ENCODE results near the gene MADCAM1. TPM values are rescaled to one million over a fixed set of nuclear protein-coding genes. Genes with fewer than 3 reads are reported as not detected.
A peak's percentile ranks its signal among the peaks of the same experiment; 100 is the strongest.

The MADCAM1 gene
- total RNA-seq, 3 donors from 2014 or later (not counting 1 experiment from before 2014, with no cell fraction given) = 0.43 to 0.54 TPM; not detected in 1

- no peak overlapping the region for H3K27ac Mint-ChIP-seq
- H3K4me3 Mint-ChIP-seq = no peak overlapping the region
- H3K27me3 Mint-ChIP-seq (ENCODE audit: low read depth in 2 of 2) = no peaks in the 10 kb centered on the region
- DNase-seq (no peak), ATAC-seq (no peak)
- no peak overlapping the region for H3K4me3 ChIP-seq (ENCODE audit: low read length)
- 96% methylated on average over 45 of the region's 45 CpGs for WGBS (ENCODE audit: insufficient coverage)
- no peaks in the 10 kb centered on the region for H3K36me3 Mint-ChIP-seq
- peaks cover 4 to 12% of the 10 kb centered on the region in 2 donors for H3K4me1 Mint-ChIP-seq
- TF ChIP-seq, protein P1, sequence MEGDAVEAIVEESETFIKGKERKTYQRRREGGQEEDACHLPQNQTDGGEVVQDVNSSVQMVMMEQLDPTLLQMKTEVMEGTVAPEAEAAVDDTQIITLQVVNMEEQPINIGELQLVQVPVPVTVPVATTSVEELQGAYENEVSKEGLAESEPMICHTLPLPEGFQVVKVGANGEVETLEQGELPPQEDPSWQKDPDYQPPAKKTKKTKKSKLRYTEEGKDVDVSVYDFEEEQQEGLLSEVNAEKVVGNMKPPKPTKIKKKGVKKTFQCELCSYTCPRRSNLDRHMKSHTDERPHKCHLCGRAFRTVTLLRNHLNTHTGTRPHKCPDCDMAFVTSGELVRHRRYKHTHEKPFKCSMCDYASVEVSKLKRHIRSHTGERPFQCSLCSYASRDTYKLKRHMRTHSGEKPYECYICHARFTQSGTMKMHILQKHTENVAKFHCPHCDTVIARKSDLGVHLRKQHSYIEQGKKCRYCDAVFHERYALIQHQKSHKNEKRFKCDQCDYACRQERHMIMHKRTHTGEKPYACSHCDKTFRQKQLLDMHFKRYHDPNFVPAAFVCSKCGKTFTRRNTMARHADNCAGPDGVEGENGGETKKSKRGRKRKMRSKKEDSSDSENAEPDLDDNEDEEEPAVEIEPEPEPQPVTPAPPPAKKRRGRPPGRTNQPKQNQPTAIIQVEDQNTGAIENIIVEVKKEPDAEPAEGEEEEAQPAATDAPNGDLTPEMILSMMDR (IDR thresholded peaks at IDR 0.05) = no peak
- H3K9me3 ChIP-seq (ENCODE audit: control insufficient read depth, insufficient read depth, low read length) = no peaks in the 10 kb centered on the region
- H3K9me3 Mint-ChIP-seq = no peaks in the 10 kb centered on the region
- H3K27ac ChIP-seq (ENCODE audit: low read length) = no peak overlapping the region
- no peaks in the 10 kb centered on the region for H3K4me1 ChIP-seq (ENCODE audit: control insufficient read depth, insufficient read depth, low read length)
- H3K27me3 ChIP-seq (ENCODE audit: control insufficient read depth, insufficient read depth, low read length) = no peaks in the 10 kb centered on the region
- intact Hi-C loops (cut with micrococcal nuclease) = no loop called here
- H3K36me3 ChIP-seq (ENCODE audit: control insufficient read depth, insufficient read depth, low read length) = no peaks in the 10 kb centered on the region
Observed at GRCh38 chr19:519449-519865, 23.2 kb downstream of the MADCAM1 start.

DNA sequence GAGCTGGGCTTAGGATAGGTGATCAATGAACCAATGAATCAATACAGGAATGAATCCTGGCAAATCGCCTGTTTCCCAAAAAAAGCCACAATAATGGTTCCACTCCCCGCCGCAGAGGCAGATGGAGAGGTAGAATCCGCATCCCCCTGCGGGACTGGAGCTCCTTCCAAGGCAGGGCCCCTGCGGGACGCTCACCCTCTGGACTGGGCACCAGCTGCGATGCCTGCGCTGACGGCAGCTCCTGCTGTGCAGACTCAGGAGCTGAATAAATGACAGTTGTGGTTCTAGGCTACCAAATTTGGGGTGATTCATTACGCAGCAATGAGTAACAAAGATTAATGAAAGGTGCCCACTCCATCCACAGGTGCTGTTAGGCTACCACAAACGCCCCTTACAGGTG is 26.4 kb downstream of the MADCAM1 start:
- TF ChIP-seq, protein P1 (IDR thresholded peaks at IDR 0.05) = no peak
- no peaks in the 10 kb centered on the region for H3K36me3 Mint-ChIP-seq
- no peaks in the 10 kb centered on the region for H3K27me3 Mint-ChIP-seq (ENCODE audit: low read depth in 2 of 2)
- no peaks in the 10 kb centered on the region for H3K9me3 ChIP-seq (ENCODE audit: control insufficient read depth, insufficient read depth, low read length)
- 96% methylated on average over 12 of the region's 12 CpGs for WGBS (ENCODE audit: insufficient coverage)
- no peaks in the 10 kb centered on the region for H3K4me1 ChIP-seq (ENCODE audit: control insufficient read depth, insufficient read depth, low read length)
- no peak overlapping the region for H3K4me3 Mint-ChIP-seq
- no peak overlapping the region for H3K27ac Mint-ChIP-seq
- H3K27me3 ChIP-seq (ENCODE audit: control insufficient read depth, insufficient read depth, low read length) = no peaks in the 10 kb centered on the region
- no peak overlapping the region for H3K4me3 ChIP-seq (ENCODE audit: low read length)
- H3K9me3 Mint-ChIP-seq = no peaks in the 10 kb centered on the region
- no peak overlapping the region for H3K27ac ChIP-seq (ENCODE audit: low read length)
- DNase-seq = no peak
- ATAC-seq = no peak
- H3K4me1 Mint-ChIP-seq = peaks cover 0 to 9% of the 10 kb centered on the region in 2 donors
- no peaks in the 10 kb centered on the region for H3K36me3 ChIP-seq (ENCODE audit: control insufficient read depth, insufficient read depth, low read length)
- intact Hi-C loops (cut with micrococcal nuclease) = no loop called here

GRCh38 chr19:524062-524674 is 27.9 kb downstream of the MADCAM1 start:
- peak in 1 of 3 donors; percentile 32 for ATAC-seq
- no peak overlapping the region for H3K4me3 ChIP-seq (ENCODE audit: low read length)
- Mint-ChIP-seq H3K4me1 (peaks cover 0 to 9% of the 10 kb centered on the region in 2 donors), H3K27ac (no peak overlapping the region), H3K36me3 (no peaks in the 10 kb centered on the region), H3K27me3 (ENCODE audit: low read depth in 2 of 2) (no peaks in the 10 kb centered on the region), H3K4me3 (no peak overlapping the region), H3K9me3 (no peaks in the 10 kb centered on the region)
- H3K27me3 ChIP-seq (ENCODE audit: control insufficient read depth, insufficient read depth, low read length) = no peaks in the 10 kb centered on the region
- intact Hi-C loops (cut with micrococcal nuclease) = no loop called here
- TF ChIP-seq, protein P1 (IDR thresholded peaks at IDR 0.05) = no peak
- H3K4me1 ChIP-seq (ENCODE audit: control insufficient read depth, insufficient read depth, low read length) = no peaks in the 10 kb centered on the region
- H3K27ac ChIP-seq (ENCODE audit: low read length) = no peak overlapping the region
- WGBS (ENCODE audit: insufficient coverage) = 89% methylated on average over 29 of the region's 29 CpGs
- no peaks in the 10 kb centered on the region for H3K9me3 ChIP-seq (ENCODE audit: control insufficient read depth, insufficient read depth, low read length)
- H3K36me3 ChIP-seq (ENCODE audit: control insufficient read depth, insufficient read depth, low read length) = no peaks in the 10 kb centered on the region
- DNase-seq = no peak

DNA sequence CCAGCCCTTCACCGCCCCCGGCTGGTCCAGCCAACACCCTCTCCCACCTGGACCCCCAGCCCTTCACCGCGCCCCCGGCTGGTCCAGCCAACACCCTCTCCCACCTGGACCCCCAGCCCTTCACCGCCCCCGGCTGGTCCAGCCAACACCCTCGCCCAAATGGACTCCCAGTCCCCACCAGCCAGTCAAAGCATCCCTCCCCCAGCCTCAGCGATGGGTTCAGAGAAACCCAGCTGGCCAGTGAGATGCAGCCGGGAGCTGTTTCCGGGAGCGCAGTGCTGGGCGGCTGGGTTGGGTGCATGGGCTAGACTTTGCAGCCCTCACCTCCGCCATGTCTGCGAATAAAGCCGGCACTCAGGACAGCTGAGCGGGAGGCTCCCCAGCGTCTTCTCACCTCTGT is 28.7 kb downstream of the MADCAM1 start:
- Mint-ChIP-seq H3K27ac (peak overlapping the region in 1 of 2 donors; percentile 22), H3K27me3 (ENCODE audit: low read depth in 2 of 2) (no peaks in the 10 kb centered on the region), H3K36me3 (no peaks in the 10 kb centered on the region), H3K4me1 (peaks cover 0 to 9% of the 10 kb centered on the region in 2 donors), H3K4me3 (no peak overlapping the region), H3K9me3 (no peaks in the 10 kb centered on the region)
- no peak overlapping the region for H3K4me3 ChIP-seq (ENCODE audit: low read length)
- no peak for ATAC-seq
- 83% methylated on average over 16 of the region's 18 CpGs for WGBS (ENCODE audit: insufficient coverage)
- no peaks in the 10 kb centered on the region for H3K9me3 ChIP-seq (ENCODE audit: control insufficient read depth, insufficient read depth, low read length)
- H3K27me3 ChIP-seq (ENCODE audit: control insufficient read depth, insufficient read depth, low read length) = no peaks in the 10 kb centered on the region
- no peak overlapping the region for H3K27ac ChIP-seq (ENCODE audit: low read length)
- intact Hi-C loops (cut with micrococcal nuclease) = no loop called here
- H3K36me3 ChIP-seq (ENCODE audit: control insufficient read depth, insufficient read depth, low read length) = no peaks in the 10 kb centered on the region
- H3K4me1 ChIP-seq (ENCODE audit: control insufficient read depth, insufficient read depth, low read length) = no peaks in the 10 kb centered on the region
- TF ChIP-seq, protein P1 (IDR thresholded peaks at IDR 0.05) = no peak
- no peak for DNase-seq

Measured in natural killer cell (primary cell).